ENCODE data around the gene MMP25.
"Not testable (repeated sequence)": the region's sequence is repeated elsewhere in the genome, so short reads cannot be mapped to it uniquely, and the experiment has no call there.

The MMP25 gene

DNA sequence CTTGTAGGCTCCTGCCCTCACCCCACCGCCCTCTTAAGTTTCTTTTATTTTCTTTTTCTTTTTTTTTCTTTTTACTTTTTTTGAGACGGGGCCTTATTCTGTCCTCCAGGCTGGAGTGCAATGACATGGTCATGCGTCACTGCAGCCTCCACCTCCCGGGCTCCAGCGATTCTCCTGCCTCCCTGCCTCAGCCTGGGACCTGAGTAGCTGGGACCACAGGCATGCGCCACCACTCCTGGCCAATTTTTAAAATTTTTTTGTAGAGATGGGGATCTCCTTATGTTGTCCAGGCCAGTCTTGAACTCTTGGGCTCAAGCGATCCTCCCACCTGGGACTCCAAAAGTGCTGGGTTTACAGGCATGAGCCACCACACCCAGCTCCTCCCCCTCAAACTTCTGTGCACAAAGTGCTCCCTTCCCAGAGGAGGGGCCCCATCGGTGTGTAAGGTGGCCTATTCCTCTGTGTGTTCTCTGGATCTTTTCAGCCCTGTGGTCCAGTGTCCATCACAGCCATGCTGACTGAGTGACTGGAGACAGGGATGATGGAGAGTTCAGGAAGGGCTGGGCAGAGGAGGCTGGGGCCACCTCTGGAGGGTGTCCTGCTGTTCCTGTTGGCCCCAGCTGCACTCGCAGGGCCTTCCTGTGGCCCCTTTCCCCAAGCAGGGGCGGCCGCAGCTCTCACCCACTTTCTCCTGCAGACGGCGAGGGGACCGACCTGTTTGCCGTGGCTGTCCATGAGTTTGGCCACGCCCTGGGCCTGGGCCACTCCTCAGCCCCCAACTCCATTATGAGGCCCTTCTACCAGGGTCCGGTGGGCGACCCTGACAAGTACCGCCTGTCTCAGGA lies 10.2 kb downstream of the MMP25 start:
- DNase-seq, result no peak

DNA sequence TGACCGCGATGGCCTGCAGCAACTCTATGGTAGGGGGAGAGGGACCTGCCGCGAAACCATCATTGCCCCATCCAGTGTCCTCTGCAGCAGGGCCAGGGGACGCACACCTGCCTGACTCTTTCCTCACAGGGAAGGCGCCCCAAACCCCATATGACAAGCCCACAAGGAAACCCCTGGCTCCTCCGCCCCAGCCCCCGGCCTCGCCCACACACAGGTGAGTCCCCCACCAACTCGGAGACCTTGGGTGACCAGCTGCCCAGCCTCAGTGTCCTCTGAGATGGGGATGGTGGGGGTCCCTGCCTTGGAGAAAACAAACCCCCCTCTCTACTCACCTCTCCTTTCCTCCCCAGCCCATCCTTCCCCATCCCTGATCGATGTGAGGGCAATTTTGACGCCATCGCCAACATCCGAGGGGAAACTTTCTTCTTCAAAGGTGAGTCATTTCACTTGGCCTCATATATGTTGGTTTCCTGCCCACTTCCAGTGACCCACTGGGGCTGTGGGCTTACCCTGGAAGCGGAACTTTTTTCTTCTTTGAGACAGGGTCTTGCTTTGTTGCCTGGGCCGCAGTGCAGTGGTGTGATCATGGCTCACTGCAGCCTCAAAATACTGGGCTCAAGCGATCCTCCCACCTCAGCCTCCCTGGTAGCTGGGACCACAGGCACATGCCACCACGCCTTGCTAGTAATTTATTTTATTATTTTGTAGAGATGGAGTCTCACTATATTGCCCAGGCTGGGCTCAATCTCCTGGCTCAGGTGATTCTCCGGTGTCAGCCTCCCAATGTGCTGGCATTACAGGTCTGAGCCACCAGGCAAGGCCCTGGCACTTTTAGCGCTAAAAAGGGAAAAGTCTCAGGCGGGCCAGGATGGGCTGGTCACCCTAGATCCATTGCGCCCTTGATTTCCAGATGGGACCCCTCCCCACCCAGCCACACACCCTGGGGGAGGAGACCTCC lies 11.1 kb downstream of the MMP25 start:
- no peak for DNase-seq

GRCh38 chr16:3058139-3059030 lies 12.0 kb downstream of the MMP25 start:
- no peak for DNase-seq

DNA sequence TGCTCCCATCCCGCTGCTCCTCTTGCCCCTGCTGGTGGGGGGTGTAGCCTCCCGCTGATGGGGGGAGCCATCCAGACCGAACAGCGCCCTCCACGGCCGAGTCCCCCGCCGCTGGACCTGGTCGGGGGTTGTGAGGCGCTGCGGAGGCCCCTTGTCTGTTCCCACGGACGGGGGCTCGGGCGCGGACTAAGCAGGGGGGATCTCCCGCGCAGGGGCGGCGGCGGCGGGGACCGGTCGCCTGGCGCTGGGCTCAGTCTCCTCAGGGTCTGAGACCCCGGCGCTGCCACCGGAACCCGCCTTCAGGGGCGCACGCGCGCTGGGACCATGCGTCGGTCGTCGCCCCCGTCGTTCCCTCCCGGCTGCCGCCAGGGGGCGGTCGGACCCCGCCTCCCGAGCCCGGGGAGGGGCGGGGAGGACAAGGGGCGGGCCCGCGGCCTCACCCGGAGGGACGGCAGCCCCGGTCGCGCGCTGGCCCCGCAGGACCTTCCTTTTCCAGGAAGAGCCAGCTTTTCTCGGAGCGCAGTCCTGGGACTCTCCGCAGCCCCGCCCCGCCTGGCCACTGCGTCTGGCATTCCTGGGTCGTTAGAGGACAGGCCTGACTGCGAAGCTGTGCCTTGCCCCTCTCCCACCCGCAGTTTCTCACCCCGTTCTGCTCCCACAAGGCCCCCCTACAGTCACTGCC lies 12.8 kb downstream of the MMP25 start:
- DNase-seq, result peak; percentile 40 to 70

- no peak for DNase-seq
These were observed 13.4 kb downstream of the MMP25 start for GRCh38 chr16:3059723-3060242.

DNA sequence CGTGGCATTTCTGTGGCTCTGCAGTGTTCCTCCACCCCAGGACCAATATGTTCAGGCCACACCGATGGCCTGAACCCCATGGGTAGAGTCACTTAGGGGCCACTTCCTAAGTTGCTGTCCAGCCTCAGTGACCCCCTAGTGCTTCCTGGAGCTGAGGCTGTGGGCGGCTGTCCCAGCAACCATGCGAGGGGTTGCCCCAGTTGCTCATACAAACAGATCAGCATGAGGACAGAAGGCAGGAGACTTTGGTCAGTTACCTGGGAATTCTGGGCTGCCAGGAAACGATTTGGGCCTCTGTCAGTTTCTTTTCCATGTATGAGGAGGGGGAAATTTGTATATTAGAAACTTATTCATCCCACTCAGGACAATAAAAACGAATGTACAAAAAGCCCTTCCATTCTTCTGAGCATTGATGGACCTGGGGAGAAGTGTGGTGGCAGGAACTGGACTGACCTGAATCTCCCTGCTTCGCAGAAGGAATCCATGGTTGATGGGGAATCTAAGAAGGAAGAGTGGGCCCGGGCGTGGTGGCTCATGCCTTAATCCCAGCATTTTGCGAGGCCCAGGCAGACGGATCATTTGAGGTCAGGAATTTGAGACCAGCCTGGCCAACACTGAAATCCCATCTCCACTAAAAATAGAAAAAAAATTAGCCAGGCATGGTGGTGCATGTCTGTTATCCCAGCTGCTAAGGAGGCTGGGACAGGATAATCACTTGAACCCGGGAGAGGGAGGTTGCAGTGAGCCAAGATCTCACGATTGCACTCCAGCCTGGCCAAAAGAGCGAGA lies 14.2 kb downstream of the MMP25 start:
- DNase-seq, result no peak

GRCh38 chr16:3062553-3062952 lies 16.2 kb downstream of the MMP25 start:
- no peak for DNase-seq

GRCh38 chr16:3063625-3064386 lies 17.4 kb downstream of the MMP25 start:
- no peak for DNase-seq

- no peak for DNase-seq
These were observed 18.8 kb downstream of the MMP25 start, which contains the start of gene IL32 for GRCh38 chr16:3065069-3065741. Gene IL32, plus strand, starts transcription at chr16:3065640. Its CDS starts 172 bp downstream, at chr16:3065812.

- DNase-seq, result no peak
These were observed 19.5 kb downstream of the MMP25 start for GRCh38 chr16:3065742-3066439.

DNA sequence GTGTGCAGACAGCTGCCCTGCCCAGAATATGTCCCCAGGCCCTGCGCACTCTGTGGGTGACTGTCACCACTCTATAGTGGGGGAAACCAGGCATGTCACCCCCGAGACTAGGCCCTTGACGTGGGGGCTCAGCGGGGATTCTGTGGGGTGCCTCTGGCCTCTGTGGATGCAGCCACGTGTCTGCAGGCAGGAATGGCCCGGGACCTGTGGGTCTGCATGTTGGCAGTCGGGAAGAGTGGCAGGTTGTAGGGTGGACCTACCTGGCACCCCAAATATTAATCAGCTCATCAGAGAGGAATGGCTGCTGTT lies 20.0 kb downstream of the MMP25 start:
- no peak for DNase-seq

DNA sequence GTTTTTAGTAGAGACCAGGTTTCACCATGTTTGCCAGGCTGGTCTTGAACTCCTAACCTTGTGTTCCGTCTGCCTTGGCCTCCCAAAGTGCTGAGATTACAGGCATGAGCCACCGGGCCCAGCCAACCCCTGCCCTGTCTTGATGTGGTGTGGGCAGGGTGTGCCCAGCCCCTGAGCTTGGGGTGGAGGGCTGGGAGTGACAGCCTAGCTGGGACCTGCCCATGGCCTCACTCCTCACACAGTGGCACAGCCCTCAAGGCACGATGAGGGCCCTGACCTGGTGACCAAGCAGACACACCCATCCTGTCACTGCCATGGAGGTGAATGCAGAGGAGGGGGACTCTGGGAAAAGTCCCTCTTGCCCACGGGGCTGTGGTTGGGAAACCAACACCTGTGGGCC lies 22.1 kb downstream of the MMP25 start:
- no peak for DNase-seq

DNA sequence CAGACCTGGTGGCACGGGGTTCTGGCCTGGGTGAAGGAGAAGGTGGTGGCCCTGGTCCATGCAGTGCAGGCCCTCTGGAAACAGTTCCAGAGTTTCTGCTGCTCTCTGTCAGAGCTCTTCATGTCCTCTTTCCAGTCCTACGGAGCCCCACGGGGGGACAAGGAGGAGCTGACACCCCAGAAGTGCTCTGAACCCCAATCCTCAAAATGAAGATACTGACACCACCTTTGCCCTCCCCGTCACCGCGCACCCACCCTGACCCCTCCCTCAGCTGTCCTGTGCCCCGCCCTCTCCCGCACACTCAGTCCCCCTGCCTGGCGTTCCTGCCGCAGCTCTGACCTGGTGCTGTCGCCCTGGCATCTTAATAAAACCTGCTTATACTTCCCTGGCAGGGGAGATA lies 22.8 kb downstream of the MMP25 start:
- DNase-seq, result not testable (repeated sequence)

DNA sequence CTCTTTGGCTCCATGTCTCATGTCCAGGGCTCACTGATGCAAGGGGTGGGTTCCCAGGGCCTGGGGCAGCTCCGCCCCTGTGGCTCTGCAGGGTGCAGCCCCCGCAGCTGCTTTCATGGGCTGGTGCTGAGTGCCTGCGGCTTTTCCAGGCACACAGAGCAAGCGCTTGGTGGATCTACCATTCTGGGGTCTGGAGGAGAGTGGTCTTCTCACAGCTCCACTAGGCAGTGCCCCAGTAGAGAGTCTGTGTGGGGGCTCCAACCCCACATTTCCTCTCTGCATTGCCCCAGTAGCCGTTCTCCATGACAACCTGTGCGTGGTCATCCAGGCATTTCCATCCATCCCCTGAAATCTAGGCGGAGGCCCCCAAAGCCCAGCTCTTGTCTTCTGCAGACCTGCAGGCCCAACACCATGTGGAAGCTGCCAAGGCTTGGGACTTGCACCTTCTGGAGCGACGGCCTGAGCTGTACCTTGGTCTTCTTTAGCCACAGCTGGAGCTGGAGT lies 24.3 kb downstream of the MMP25 start:
- DNase-seq, result no peak

DNA sequence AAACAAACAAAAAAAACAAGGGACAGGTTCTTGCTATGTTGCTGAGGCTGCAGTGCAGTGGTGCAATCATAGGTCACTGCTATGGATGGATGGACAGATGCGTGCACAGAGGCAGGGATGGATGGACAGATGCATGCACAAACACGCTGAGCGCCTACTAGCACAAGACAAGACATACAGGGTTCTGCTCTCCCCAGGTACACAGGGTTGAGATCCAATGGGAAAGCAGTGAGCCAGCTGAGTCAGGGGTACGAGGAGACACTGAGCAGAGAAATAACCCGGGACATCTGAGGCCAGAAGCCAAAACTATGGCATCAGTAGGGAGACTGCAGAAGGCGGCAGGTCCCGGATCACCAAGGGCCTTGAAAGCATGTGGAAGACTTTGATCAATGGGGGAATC lies 25.3 kb downstream of the MMP25 start:
- DNase-seq, result no peak

GRCh38 chr16:3072148-3072547 lies 25.8 kb downstream of the MMP25 start:
- DNase-seq, result not testable (repeated sequence)

GRCh38 chr16:3072576-3073263 lies 26.4 kb downstream of the MMP25 start:
- not testable (repeated sequence) for DNase-seq

DNA sequence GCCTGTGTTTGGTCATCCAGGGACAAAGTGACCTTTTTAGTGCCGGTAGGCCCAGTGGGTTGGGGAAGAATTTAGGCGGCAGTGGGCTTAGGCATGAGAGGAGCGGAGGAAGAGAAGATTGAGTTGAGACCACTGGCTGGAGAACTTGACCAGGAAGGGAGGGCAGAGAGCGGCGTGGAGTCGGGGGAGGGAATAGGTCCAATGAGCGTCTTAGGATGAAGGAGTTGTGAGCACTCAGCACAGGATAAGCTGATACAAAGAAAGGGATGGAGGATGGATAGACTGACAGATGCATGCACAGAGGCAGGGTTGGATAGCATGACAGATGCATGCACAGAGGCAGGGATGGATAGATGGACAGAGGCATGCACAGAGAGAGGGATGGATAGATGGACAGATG lies 27.1 kb downstream of the MMP25 start:
- DNase-seq, result no peak

Measured in hippocampal formation (tissue), 2 donors.